CD14-positive monocyte (primary cell): ENCODE data around the gene IER5L. TPM values are rescaled to one million over a fixed set of nuclear protein-coding genes. Genes with fewer than 3 reads are reported as not detected.
A peak's percentile ranks its signal among the peaks of the same experiment; 100 is the strongest.

ENCODE experiments used
- DNase-seq, 3 donors: peaks; one replicate each; pipeline ENCODE4 v3.0.0-alpha.2; 2011 to 2022
- H2AFZ ChIP-seq: 2 replicates; pipeline ENCODE4 v1.6.0; 2012; ENCODE audit warnings: mild to moderate bottlenecking, low read depth, low read length, inconsistent platforms; ENCODE audit not compliant: insufficient read depth, poor library complexity, severe bottlenecking
- H3K27ac ChIP-seq, 2 donors: 1 replicate in 1 of 2; 2 replicates in 1 of 2; pipeline ENCODE4 v1.5.1; 2012 to 2013; ENCODE audit warnings: low read length in 2 of 2, control low read depth in 1 of 2, inconsistent platforms in 1 of 2, low read depth in 1 of 2, mild to moderate bottlenecking in 1 of 2
- H3K27me3 ChIP-seq, 2 donors: one replicate each; pipeline versions ENCODE4 v1.6.0 to v1.6.1; 2011 to 2013; ENCODE audit warnings: low read length in 2 of 2; ENCODE audit not compliant: control insufficient read depth in 2 of 2, insufficient read depth in 2 of 2
- H3K36me3 ChIP-seq, 2 donors: replicated peaks in 1 of 2; 1 replicate in 1 of 2; 2 replicates in 1 of 2; pipeline versions ENCODE4 v1.5.1 to v1.6.1; 2012 to 2013; ENCODE audit warnings: low read length in 2 of 2, control low read depth in 1 of 2, inconsistent platforms in 1 of 2, mild to moderate bottlenecking in 1 of 2; ENCODE audit not compliant: insufficient read depth in 2 of 2, control insufficient read depth in 1 of 2
- H3K4me1 ChIP-seq, 2 donors: 1 replicate in 1 of 2; 2 replicates in 1 of 2; pipeline versions ENCODE4 v1.5.1 to v1.6.1; 2012 to 2013; ENCODE audit warnings: low read length in 2 of 2, control low read depth in 1 of 2, inconsistent platforms in 1 of 2, mild to moderate bottlenecking in 1 of 2, moderate library complexity in 1 of 2; ENCODE audit not compliant: insufficient read depth in 2 of 2, control insufficient read depth in 1 of 2
- H3K4me2 ChIP-seq: replicated peaks from 2 replicates; pipeline ENCODE3; 2012; ENCODE audit warnings: low read length, moderate library complexity, mild to moderate bottlenecking; ENCODE audit not compliant: poor library complexity, severe bottlenecking; ENCODE audit errors: extremely low read depth
- H3K4me3 ChIP-seq, 3 experiments: fragments of 200-600 bp in 1 of 3; sonication (generic) in 1 of 3; replicated peaks in 1 of 3; 1 replicate in 2 of 3; 2 replicates in 1 of 3; pipeline ENCODE4 v1.5.1; 2011 to 2013; ENCODE audit warnings: low read length in 3 of 3, mild to moderate bottlenecking in 3 of 3, control low read depth in 2 of 3, low read depth in 2 of 3, inconsistent platforms in 1 of 3, moderate library complexity in 1 of 3
- H3K79me2 ChIP-seq: 2 replicates; pipeline ENCODE4 v1.6.0; 2012; ENCODE audit warnings: mild to moderate bottlenecking, control low read depth, inconsistent platforms, low read length, moderate library complexity; ENCODE audit not compliant: insufficient read depth
- H3K9ac ChIP-seq: 2 replicates; pipeline ENCODE4 v1.6.0; 2017; ENCODE audit warnings: low read length, mild to moderate bottlenecking; ENCODE audit not compliant: insufficient read depth, poor library complexity, severe bottlenecking
- H3K9me3 ChIP-seq, 2 donors: replicated peaks in 1 of 2; 1 replicate in 1 of 2; 2 replicates in 1 of 2; pipeline versions ENCODE4 v1.5.1 to v1.6.1; 2012 to 2013; ENCODE audit warnings: low read length in 2 of 2, control low read depth in 1 of 2; ENCODE audit not compliant: control insufficient read depth in 1 of 2, insufficient read depth in 1 of 2
- H4K20me1 ChIP-seq: 2 replicates; pipeline ENCODE4 v1.6.0; 2012; ENCODE audit warnings: mild to moderate bottlenecking, low read length, control low read depth, moderate library complexity; ENCODE audit not compliant: insufficient read depth
- H3K27ac Mint-ChIP-seq, 7 donors: one replicate each; pipeline ENCODE4 v1.8.0; 2020; ENCODE audit warnings: mild to moderate bottlenecking in 7 of 7, mixed read lengths in 7 of 7, moderate library complexity in 6 of 7, inconsistent platforms in 2 of 7
- H3K27me3 Mint-ChIP-seq, 3 donors: one replicate each; pipeline ENCODE4 v1.8.0; 2021 to 2022; ENCODE audit warnings: low read depth in 3 of 3, mild to moderate bottlenecking in 3 of 3, mixed read lengths in 3 of 3, moderate library complexity in 3 of 3, inconsistent platforms in 1 of 3
- H3K36me3 Mint-ChIP-seq, 2 donors: one replicate each; pipeline ENCODE4 v1.8.0; 2020; ENCODE audit warnings: mixed read lengths in 2 of 2, inconsistent platforms in 1 of 2, mild to moderate bottlenecking in 1 of 2
- H3K4me1 Mint-ChIP-seq: one replicate; pipeline ENCODE4 v1.8.0; 2020; ENCODE audit warnings: mild to moderate bottlenecking, mixed read lengths
- H3K4me3 Mint-ChIP-seq, 2 donors: one replicate each; pipeline ENCODE4 v1.8.0; 2020; ENCODE audit warnings: mild to moderate bottlenecking in 2 of 2, mixed read lengths in 2 of 2, moderate library complexity in 1 of 2
- H3K9me3 Mint-ChIP-seq, 7 donors: one replicate each; pipeline ENCODE4 v1.8.0; 2020 to 2022; ENCODE audit warnings: mixed read lengths in 7 of 7, mild to moderate bottlenecking in 6 of 7, moderate library complexity in 6 of 7, inconsistent platforms in 2 of 7
- WGBS: methylation state at CpG from one replicate; pipeline ENCODE4 v1.1.5; 2013; ENCODE audit warnings: missing lambda C conversion rate; ENCODE audit not compliant: insufficient coverage; 5-methylcytosine and 5-hydroxymethylcytosine counted together
- intact Hi-C, 2 donors: fragments of 100-400 bp; cut with micrococcal nuclease; formaldehyde crosslinking; loops; one replicate each; pipeline versions ENCODE4 v1.15.0 to v1.15.1; 2023
- polyA plus RNA-seq, 3 donors: library from polyadenylated mRNA; depleted of rRNA in 1 of 3; unstranded in 2 of 3; stranded (reverse) in 1 of 3; fragments of 300-500 nt in 2 of 3; fragments of >200 nt in 1 of 3; fragmentation: Illumina TruSeq in 2 of 3; gene quantifications; 1 replicate in 2 of 3; 2 replicates in 1 of 3; pipeline ENCODE4 v1.2.3, GENCODE V29; 2012 to 2021
- TF ChIP-seq, protein P1 (sequence below): fragments of 200-600 bp; IDR thresholded peaks from one replicate; pipeline ENCODE4 v1.8.0; 2022; ENCODE audit warnings: antibody characterized with exemption, mild to moderate bottlenecking

Gene IER5L
- polyA plus RNA-seq, 3 donors, result 0.36 to 15.5 (median 0.79) TPM

DNA sequence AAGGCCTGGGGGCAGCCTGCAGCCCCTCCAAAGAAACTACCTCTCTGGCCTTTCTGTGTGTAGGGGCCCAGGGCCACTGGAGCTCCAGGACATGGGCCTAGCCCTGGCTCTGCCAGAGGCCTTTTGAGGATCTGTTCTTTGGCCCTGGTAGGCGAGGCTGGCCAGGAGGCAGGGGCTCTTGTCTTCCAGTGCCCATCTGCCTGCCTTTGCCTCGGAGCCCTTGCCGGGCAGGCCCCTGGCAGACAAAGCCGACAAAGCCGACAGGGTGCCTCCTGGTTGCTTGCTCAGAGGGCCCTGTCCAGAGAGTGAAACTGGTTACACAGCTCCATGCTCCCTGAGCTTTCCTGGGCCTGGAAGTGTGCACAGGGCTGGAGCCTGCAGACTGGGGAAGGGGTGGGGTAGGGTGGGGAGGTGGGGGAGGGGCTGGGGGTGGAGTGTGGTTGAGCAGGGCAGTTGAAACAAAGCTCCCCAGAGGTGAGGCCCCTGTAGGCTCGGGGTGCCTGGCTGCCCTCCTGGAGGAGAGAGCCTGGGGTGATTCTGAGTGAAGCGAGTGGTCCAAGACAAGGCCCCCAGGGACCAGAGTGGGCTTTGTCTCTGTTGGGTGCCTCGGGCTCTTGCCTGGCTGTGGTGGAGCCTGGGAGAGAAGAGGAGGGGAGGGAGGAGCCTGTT, 37.5 kb downstream of the IER5L start:
- TF ChIP-seq, protein P1, sequence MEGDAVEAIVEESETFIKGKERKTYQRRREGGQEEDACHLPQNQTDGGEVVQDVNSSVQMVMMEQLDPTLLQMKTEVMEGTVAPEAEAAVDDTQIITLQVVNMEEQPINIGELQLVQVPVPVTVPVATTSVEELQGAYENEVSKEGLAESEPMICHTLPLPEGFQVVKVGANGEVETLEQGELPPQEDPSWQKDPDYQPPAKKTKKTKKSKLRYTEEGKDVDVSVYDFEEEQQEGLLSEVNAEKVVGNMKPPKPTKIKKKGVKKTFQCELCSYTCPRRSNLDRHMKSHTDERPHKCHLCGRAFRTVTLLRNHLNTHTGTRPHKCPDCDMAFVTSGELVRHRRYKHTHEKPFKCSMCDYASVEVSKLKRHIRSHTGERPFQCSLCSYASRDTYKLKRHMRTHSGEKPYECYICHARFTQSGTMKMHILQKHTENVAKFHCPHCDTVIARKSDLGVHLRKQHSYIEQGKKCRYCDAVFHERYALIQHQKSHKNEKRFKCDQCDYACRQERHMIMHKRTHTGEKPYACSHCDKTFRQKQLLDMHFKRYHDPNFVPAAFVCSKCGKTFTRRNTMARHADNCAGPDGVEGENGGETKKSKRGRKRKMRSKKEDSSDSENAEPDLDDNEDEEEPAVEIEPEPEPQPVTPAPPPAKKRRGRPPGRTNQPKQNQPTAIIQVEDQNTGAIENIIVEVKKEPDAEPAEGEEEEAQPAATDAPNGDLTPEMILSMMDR, result no peak
- H3K36me3 ChIP-seq, result peaks cover 49 to 56% of the 10 kb centered on the region in 2 donors
- no peak overlapping the region for H2AFZ ChIP-seq
- peak overlapping the region; percentile 79 to 92 for H3K4me3 Mint-ChIP-seq
- no peak for DNase-seq
- 34% methylated on average over 8 of the region's 8 CpGs for WGBS
- H3K9me3 ChIP-seq, result no peaks in the 10 kb centered on the region
- H3K27me3 ChIP-seq, result no peaks in the 10 kb centered on the region
- peaks cover 36 to 68% of the 10 kb centered on the region in 2 donors for H3K36me3 Mint-ChIP-seq
- peak overlapping the region; percentile 77 for H3K4me2 ChIP-seq
- peak overlapping the region; percentile 96 to 98 (median 97) for H3K27ac Mint-ChIP-seq
- intact Hi-C loops, result loop anchor here in 1 of 2 donors (2.0 kb wide), 1 partner anchor 206 kb away; no protein-coding TSS in a partner anchor
- H4K20me1 ChIP-seq, result peaks cover 7% of the 10 kb centered on the region
- peak overlapping the region; percentile 84 for H3K9ac ChIP-seq
- peaks cover 41% of the 10 kb centered on the region for H3K4me1 Mint-ChIP-seq
- peak overlapping the region; percentile 97 to 99 for H3K27ac ChIP-seq
- peaks cover 0 to 2% (median 0%) of the 10 kb centered on the region in 3 donors for H3K27me3 Mint-ChIP-seq
- H3K9me3 Mint-ChIP-seq, result no peaks in the 10 kb centered on the region
- peak overlapping the region in 2 of 3 experiments; percentile 17 to 73 for H3K4me3 ChIP-seq
- H3K4me1 ChIP-seq, result peaks cover 37 to 47% of the 10 kb centered on the region in 2 donors
- peaks cover 17% of the 10 kb centered on the region for H3K79me2 ChIP-seq

DNA sequence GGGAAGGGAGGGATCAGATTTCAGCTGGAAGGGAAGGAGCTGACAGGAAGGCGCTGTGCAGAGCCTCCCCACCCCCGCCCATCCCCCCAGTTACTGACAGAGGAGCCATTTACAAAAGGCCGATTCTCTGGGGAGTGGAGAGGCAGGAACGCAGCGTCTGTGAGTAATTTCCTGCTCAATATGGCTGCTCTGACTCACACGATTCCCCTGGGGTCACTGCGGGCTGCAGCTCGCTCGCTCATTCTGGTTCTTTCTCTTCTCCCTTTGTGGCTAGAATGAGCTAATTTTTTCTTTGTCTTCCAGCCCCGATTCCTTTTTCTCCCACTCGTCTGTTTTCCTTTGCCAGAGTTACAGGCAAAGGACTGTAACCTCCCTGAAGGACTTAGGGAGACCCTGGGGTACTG, 38.1 kb downstream of the IER5L start:
- Mint-ChIP-seq H3K9me3 (no peaks in the 10 kb centered on the region), H3K36me3 (peaks cover 41 to 70% of the 10 kb centered on the region in 2 donors), H3K27me3 (peaks cover 0 to 2% (median 0%) of the 10 kb centered on the region in 3 donors), H3K4me3 (peak overlapping the region; percentile 79 to 92), H3K27ac (peak overlapping the region; percentile 96 to 98 (median 97)), H3K4me1 (peaks cover 41% of the 10 kb centered on the region)
- peak overlapping the region; percentile 27 to 73 (median 32) for H3K4me3 ChIP-seq
- H3K9me3 ChIP-seq, result no peaks in the 10 kb centered on the region
- peaks cover 7% of the 10 kb centered on the region for H4K20me1 ChIP-seq
- TF ChIP-seq, protein P1, result no peak
- peaks cover 37 to 47% of the 10 kb centered on the region in 2 donors for H3K4me1 ChIP-seq
- H3K27ac ChIP-seq, result peak overlapping the region; percentile 97 to 99
- H3K27me3 ChIP-seq, result no peaks in the 10 kb centered on the region
- peak; percentile 94 to 98 (median 95) for DNase-seq
- H3K4me2 ChIP-seq, result peak overlapping the region; percentile 77
- WGBS, result 0% methylated on average over 5 of the region's 11 CpGs
- H2AFZ ChIP-seq, result peak overlapping the region; percentile 50
- intact Hi-C loops, result loop anchor here (2.0 to 10.0 kb wide), 4 partner anchors 37 to 645 kb away; partner anchors contain the start of gene IER5L (in 1 of the 2)
- peaks cover 17% of the 10 kb centered on the region for H3K79me2 ChIP-seq
- peak overlapping the region; percentile 84 for H3K9ac ChIP-seq
- peaks cover 48 to 56% of the 10 kb centered on the region in 2 donors for H3K36me3 ChIP-seq
